CD4-positive, alpha-beta T cell treated with Interleukin-17A for 1 hour (primary cell): ENCODE data around the gene NRCAM.

ENCODE experiments used
- DNase-seq: peaks from one replicate; pipeline ENCODE4 v3.0.0-alpha.2; 2020

The NRCAM gene

GRCh38 chr7:108423089-108423989 lies 32.9 kb downstream of the NRCAM start:
- no peak for DNase-seq

- DNase-seq: no peak
Observed at GRCh38 chr7:108421720-108422331, 34.4 kb downstream of the NRCAM start.

GRCh38 chr7:108419961-108420908 lies 36.0 kb downstream of the NRCAM start:
- DNase-seq: no peak

- no peak for DNase-seq
Observed at GRCh38 chr7:108418946-108419345, 37.3 kb downstream of the NRCAM start.

GRCh38 chr7:108417926-108418325 lies 38.3 kb downstream of the NRCAM start:
- DNase-seq: no peak

- DNase-seq: no peak
Observed at GRCh38 chr7:108417144-108417543, 39.1 kb downstream of the NRCAM start.

GRCh38 chr7:108415821-108416536 lies 40.3 kb downstream of the NRCAM start:
- DNase-seq: peak; percentile 13

- no peak for DNase-seq
Observed at GRCh38 chr7:108415084-108415483, 41.2 kb downstream of the NRCAM start.

- DNase-seq: no peak
Observed at GRCh38 chr7:108413782-108414492, 42.3 kb downstream of the NRCAM start.

GRCh38 chr7:108413337-108413736 lies 42.9 kb downstream of the NRCAM start:
- DNase-seq: no peak

- DNase-seq: no peak
Observed at GRCh38 chr7:108409146-108409545, 47.1 kb downstream of the NRCAM start.

- DNase-seq: no peak
Observed at GRCh38 chr7:108408296-108408991, 47.8 kb downstream of the NRCAM start.

- no peak for DNase-seq
Observed at GRCh38 chr7:108407676-108408075, 48.6 kb downstream of the NRCAM start.

GRCh38 chr7:108406222-108406890 lies 49.9 kb downstream of the NRCAM start:
- DNase-seq: no peak

- DNase-seq: no peak
Observed at GRCh38 chr7:108404509-108405420, 51.5 kb downstream of the NRCAM start.

GRCh38 chr7:108403597-108404217 lies 52.5 kb downstream of the NRCAM start:
- no peak for DNase-seq

GRCh38 chr7:108402865-108403264 lies 53.4 kb downstream of the NRCAM start:
- no peak for DNase-seq

- no peak for DNase-seq
Observed at GRCh38 chr7:108396080-108396479, 60.2 kb downstream of the NRCAM start.

GRCh38 chr7:108395426-108395825 lies 60.8 kb downstream of the NRCAM start:
- no peak for DNase-seq
